GM12873 (cell line): ENCODE measurements around the gene XYLT1.

ENCODE experiments used
- TF ChIP-seq, protein P1 (sequence below): IDR thresholded peaks from 2 replicates; pipeline ENCODE4 v1.5.1; 2012; ENCODE audit warnings: low read depth, mild to moderate bottlenecking, moderate library complexity, low read length, control low read depth; ENCODE audit not compliant: insufficient read depth; ENCODE audit errors: missing control alignments

The XYLT1 gene

DNA sequence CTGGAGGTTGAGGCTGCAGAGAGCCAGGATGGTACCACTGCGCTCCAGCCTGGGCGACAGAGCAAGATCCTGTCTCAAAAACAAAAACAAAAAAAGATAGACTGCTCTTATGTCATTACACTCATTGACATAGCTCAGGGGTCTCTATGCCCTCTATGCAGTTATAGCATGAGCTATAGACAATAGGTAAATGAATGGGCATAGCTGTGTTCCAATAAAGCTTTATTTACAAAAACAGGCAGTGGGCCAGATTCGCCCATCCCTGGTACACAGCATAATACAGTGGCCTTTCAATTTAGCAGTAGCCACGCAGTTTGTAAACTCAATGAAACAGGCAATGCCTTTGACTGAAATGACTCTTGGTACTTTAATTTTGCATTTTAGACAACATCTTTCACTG is 51.5 kb downstream of the XYLT1 start:
- TF ChIP-seq, protein P1, sequence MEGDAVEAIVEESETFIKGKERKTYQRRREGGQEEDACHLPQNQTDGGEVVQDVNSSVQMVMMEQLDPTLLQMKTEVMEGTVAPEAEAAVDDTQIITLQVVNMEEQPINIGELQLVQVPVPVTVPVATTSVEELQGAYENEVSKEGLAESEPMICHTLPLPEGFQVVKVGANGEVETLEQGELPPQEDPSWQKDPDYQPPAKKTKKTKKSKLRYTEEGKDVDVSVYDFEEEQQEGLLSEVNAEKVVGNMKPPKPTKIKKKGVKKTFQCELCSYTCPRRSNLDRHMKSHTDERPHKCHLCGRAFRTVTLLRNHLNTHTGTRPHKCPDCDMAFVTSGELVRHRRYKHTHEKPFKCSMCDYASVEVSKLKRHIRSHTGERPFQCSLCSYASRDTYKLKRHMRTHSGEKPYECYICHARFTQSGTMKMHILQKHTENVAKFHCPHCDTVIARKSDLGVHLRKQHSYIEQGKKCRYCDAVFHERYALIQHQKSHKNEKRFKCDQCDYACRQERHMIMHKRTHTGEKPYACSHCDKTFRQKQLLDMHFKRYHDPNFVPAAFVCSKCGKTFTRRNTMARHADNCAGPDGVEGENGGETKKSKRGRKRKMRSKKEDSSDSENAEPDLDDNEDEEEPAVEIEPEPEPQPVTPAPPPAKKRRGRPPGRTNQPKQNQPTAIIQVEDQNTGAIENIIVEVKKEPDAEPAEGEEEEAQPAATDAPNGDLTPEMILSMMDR: no peak

DNA sequence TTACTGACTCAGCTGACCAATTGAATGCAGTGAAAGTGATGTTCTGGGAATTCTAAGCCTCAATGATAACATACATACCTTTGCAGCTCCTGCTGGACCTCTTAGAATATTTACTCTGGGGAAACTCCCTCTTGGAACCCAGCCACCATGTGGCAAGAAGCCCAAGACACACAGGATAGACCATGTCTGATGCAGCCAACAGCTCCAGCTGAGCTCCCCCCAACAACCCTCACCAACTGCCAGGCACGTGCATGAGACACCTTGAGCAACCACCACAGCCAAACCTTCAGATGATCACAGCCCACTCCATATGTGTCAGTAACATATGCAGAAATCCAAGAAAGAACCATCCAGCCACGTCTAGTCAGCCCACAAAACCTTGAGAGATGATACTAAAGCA is 53.0 kb downstream of the XYLT1 start:
- TF ChIP-seq, protein P1: no peak

DNA sequence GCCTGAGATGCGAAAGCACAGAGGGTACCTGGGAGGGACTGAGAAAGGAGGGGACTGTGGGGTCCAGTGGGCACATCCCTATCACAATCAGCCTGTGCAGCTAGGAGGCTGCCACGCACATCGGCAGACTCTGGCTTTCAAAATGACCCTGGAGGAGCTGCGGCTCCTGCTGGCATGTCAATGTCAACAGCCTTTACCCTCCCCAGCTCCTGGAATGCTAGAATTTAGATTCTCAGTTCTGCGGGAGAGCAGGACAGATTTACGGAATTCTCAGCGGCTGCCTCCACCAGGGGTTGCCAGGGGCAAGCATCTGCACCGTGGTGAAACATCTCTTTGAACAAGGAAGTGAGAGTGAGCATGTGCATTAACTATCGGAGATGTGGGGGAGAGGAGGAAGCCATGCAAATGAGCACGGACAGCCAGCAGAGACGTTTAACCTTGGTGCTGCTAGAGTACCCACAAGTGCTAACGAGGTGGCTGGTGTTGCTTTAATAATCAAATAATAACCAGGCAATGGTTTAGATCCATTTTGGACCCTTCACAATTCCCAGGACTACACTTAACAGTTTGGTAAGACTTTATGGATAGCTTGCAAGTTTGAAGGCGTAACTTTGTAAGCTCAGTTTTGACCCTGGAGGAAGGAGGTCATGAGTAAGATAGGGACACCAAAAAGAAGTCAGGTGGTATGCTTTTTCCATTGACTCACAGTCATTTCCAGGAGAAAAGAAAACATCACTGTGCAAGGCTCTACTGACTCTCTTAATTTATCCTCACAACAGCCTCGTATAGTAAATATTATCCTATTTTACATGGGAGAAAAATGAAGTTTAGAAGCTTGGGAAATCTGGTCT is 54.1 kb downstream of the XYLT1 start:
- TF ChIP-seq, protein P1: peak; percentile 41

DNA sequence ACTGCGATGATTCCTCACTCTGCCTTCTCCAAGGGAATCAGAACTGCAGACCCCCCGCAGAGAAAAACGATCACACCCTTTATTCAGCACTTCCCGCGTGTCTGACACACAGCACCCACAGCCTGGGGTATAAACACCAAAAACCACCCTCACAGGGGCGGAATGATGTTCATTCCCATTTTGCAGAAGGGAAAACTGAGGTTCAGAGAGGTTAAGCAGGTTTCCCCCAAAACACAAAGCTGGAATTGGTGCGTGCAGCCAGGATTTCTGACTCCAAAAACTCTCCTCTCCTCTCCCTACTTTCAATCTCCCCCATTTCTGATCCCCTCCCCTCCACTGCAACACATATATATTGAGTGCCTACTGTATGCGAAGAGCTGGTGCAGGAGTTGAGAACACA is 55.8 kb downstream of the XYLT1 start:
- TF ChIP-seq, protein P1: no peak

DNA sequence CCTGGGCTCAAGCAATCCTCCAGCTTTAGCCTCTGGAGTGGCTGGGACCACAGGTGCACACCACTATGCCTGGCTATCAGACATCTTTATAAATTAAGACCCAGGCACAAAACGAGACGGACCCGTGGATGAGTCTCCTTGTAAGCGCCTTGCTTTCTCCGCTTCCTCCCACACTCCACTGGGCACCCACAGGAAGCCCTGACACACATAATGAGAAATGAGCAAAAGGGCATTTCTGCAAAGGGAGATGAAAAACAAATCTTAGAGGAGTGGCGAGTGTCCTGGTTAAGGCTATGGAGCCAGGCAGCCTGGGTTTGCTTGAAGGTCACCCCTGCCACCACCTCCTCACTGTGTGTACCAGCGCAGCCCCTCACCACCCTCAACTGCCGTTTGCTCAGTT is 56.3 kb downstream of the XYLT1 start:
- TF ChIP-seq, protein P1: no peak

DNA sequence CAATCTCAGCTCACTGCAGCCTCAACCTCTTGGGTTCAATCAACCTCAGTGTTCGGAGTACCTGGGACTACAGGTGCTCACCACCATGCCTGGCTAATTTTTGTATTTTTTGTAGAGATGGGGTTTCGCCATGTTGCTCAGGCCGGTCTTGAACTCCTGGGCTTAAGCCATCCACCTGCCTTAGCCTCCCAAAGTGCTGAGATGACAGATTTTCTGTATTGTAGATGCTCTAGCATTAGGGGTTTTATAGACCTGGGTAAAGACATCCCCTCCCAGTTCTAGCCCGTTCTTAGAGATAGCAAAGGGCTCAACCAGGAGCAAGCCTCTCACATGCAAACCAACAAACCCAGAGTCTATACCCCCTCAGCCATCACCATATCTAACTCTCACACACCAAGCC is 57.3 kb downstream of the XYLT1 start:
- TF ChIP-seq, protein P1: no peak

DNA sequence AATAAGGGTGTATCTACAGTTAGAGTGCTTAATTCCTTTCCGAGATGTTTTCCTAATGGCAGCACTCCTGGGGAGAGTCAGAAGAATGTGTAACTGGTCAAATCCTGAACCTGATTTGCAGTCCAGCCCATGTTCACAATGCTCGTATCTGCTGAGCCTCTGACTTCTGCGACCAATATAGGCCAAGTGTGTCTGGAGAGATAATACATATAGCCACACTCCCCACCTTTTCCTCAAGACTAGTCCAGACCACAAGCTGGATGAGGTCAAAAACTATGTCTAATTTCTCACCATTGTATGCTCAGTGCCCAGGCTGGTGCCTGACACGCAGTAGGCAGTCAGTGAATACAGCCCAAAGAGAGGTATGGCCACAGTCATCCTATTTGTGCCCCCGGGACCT is 58.0 kb downstream of the XYLT1 start:
- TF ChIP-seq, protein P1: no peak

DNA sequence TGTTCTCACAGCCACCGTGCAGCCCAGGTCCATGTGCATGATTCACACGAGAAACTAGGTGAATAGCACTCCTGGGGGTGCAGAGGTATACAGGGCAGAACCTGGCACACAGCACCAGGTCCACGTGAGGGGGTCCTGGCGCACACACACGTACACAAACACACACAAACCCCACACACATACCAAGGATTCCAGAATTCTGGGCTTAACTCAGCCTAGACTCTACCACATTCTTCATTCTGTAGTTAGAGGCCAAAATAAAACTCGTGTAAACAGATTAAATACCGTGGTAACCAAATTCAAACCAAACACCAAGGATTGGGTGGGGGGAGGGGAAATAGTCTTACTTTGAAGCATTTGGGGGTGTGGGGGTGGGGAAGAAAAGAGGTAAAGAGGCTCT is 58.5 kb downstream of the XYLT1 start:
- TF ChIP-seq, protein P1: no peak
